ENCODE results near the gene RASSF3. TPM values are rescaled to one million over a fixed set of nuclear protein-coding genes. Genes with fewer than 3 reads are reported as not detected.
A peak's percentile ranks its signal among the peaks of the same experiment; 100 is the strongest.

Gene RASSF3
- total and polyA plus RNA-seq, 12 donors = 21.7 to 75.8 (median 39.5) TPM

DNA sequence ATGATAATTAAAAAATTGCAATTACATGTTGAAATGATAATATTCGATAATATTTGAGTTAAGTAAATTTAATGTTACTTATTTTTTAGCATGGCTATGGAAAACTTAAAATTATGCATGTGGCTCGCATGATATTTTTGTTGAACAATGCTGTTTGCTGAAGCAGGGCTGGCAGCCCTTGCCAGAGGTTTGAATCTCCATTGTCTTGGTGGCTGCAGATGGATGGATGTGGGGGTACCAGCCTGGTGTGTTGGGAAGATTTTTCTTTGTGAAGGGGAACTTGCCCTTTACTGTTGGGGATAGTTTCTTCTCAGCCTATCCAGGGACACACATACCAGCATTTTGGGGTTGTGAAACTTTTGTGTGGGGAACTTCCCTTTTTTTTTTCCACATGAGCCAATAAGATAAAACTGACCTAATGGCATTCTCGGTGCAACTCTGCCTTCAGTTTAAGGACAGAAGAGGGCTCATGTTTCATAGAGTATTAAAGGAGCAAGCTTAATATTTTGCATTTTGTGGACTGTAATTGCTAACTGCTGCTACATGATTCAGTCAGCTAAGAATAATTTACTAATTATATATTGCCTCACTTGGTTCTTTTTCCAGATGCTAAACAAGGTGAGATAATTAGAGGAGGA lies 8.8 kb downstream of the RASSF3 start:
- Histone ChIP-seq H3K4me1 (replicated peaks in 1 of 2) (peaks cover 21 to 51% of the 10 kb centered on the region in 2 donors), H3K4me3 (peak overlapping the region in 1 of 4 donors; percentile 5), H3K27ac (peak overlapping the region in 4 of 5 donors; percentile 48 to 80 (median 72)), H3K9me3 (replicated peaks in 1 of 3) (no peaks in the 10 kb centered on the region), H3K36me3 (replicated peaks in 1 of 2) (no peaks in the 10 kb centered on the region), H3K27me3 (no peaks in the 10 kb centered on the region)
- intact Hi-C loops (cut with DNase I) = loop anchor here (10.0 kb wide), 1 partner anchor 56 kb away; no protein-coding TSS in a partner anchor
- 50 to 54% (median 52%) methylated on average over 3 of the region's 3 CpGs for WGBS, 4 donors
- peak in 3 of 7 donors; percentile 30 to 57 (median 55) for DNase-seq
- peak in 1 of 2 donors; percentile 16 for TF ChIP-seq POLR2A (IDR thresholded peaks at IDR 0.05)
- TF ChIP-seq, protein P1, sequence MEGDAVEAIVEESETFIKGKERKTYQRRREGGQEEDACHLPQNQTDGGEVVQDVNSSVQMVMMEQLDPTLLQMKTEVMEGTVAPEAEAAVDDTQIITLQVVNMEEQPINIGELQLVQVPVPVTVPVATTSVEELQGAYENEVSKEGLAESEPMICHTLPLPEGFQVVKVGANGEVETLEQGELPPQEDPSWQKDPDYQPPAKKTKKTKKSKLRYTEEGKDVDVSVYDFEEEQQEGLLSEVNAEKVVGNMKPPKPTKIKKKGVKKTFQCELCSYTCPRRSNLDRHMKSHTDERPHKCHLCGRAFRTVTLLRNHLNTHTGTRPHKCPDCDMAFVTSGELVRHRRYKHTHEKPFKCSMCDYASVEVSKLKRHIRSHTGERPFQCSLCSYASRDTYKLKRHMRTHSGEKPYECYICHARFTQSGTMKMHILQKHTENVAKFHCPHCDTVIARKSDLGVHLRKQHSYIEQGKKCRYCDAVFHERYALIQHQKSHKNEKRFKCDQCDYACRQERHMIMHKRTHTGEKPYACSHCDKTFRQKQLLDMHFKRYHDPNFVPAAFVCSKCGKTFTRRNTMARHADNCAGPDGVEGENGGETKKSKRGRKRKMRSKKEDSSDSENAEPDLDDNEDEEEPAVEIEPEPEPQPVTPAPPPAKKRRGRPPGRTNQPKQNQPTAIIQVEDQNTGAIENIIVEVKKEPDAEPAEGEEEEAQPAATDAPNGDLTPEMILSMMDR (IDR thresholded peaks at IDR 0.05) = no peak

DNA sequence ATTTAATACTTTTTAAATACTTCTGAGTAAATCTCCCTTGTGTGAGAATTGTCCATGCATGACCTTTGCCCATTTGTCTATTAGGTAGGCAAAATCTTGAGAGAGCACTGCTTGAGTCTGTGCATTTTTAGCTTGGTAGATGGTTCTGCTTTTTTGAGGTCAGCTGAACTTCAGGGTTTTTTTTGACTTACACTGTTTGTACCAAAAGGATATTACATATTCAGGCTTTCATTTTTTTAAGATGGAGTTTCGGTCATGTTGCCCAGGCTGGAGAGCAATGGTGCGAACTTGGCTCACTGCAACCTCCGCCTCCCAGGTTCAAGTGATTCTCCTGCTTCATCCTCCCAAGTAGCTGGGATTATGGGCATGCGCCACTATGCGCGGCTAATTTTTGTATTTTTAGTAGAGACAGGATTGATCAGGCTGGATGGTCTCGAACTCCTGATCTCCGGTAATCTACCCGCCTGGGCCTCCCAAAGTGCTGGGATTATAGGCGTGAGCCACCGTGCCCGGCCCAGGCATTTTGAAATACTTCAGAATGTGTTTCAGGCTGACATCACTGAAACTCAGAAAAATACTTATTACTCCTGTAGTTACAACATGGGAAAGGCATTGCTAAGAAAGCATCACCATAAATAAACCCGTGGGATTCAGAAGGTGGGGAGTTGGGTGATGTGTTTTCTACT lies 11.1 kb downstream of the RASSF3 start:
- 79 to 87% (median 87%) methylated on average over 13 of the region's 13 CpGs for WGBS, 4 donors
- TF ChIP-seq, protein P1 (IDR thresholded peaks at IDR 0.05) = no peak
- no peak for TF ChIP-seq POLR2A (IDR thresholded peaks at IDR 0.05)
- no peaks in the 10 kb centered on the region for H3K36me3 ChIP-seq (replicated peaks in 1 of 2)
- no peak for DNase-seq
- H3K9me3 ChIP-seq (replicated peaks in 1 of 3) = no peaks in the 10 kb centered on the region
- peak overlapping the region in 3 of 5 donors; percentile 17 to 53 (median 48) for H3K27ac ChIP-seq
- no peak overlapping the region for H3K4me3 ChIP-seq
- H3K4me1 ChIP-seq (replicated peaks in 1 of 2) = peaks cover 29 to 58% of the 10 kb centered on the region in 2 donors
- intact Hi-C loops (cut with DNase I) = no loop called here
- no peaks in the 10 kb centered on the region for H3K27me3 ChIP-seq

DNA sequence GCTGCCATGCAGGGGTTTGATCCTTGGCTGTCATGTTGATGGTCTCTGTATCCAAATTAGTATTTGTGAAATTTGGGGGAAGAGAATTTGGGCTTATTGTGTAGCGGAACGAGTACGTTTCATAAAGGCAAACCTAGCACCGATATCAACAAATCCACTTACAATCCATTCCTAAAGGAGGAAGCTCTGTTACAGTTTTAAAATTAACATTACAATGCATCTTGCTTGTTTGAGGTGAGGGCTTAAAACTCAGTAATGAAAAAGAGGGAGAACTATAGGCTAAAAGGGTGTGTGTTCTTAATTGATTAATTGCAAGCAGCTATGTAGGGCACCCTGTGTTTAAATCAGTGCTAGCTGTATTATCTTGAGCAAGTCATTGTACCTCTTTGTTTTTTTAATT lies 13.7 kb downstream of the RASSF3 start:
- DNase-seq = no peak
- H3K27ac ChIP-seq = no peak overlapping the region

More for the DNA sequence above, 13.7 kb downstream of the RASSF3 start:
- intact Hi-C loops (cut with DNase I) = no loop called here
- Histone ChIP-seq H3K36me3 (replicated peaks in 1 of 2) (no peaks in the 10 kb centered on the region), H3K9me3 (replicated peaks in 1 of 3) (no peaks in the 10 kb centered on the region), H3K27me3 (no peaks in the 10 kb centered on the region), H3K4me3 (no peak overlapping the region), H3K4me1 (replicated peaks in 1 of 2) (peaks cover 34 to 57% of the 10 kb centered on the region in 2 donors)
- TF ChIP-seq POLR2A (IDR thresholded peaks at IDR 0.05) = no peak
- TF ChIP-seq, protein P1 (IDR thresholded peaks at IDR 0.05) = no peak
- WGBS, 4 donors = 91 to 95% (median 92%) methylated on average over 4 of the region's 4 CpGs

All from adrenal gland (tissue), 12 donors.